ENCODE results near the gene ZNF740. TPM values are rescaled to one million over a fixed set of nuclear protein-coding genes. Genes with fewer than 3 reads are reported as not detected.

ZNF740 gene
- total and polyA plus RNA-seq, 2 donors from 2014 or later: 11.1 to 58.3 TPM

DNA sequence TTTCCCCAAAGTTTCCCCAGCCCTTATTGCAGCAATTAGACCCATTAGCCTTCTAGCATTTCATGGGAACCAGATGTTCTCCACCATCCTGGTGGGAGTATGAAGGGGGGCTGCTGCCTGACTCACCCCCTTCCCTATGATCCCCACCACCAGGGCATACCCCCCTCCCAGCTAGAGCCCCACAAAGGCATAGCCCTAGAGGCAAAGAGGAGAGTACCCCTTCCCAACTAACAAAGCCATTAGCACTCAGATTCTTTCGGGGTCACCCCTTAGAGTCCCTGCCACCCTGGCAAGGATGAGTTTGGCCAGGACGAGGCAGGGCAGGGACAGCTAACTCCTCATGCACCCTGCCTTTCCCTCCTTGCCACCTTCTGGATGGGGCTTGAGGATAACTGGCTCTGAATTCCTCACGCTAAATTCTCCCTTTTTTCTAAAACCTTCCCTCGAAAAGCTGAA, 42.3 kb downstream of the ZNF740 start:
- Histone ChIP-seq H3K4me3 (ENCODE audit: low read length in 3 of 3) (no peak overlapping the region), H3K36me3 (ENCODE audit: control insufficient read depth in 2 of 3, insufficient read depth in 3 of 3, low read length in 3 of 3) (no peaks in the 10 kb centered on the region), H3K9ac (ENCODE audit: low read length in 3 of 3) (no peak overlapping the region), H3K27ac (ENCODE audit: low read depth in 2 of 2, low read length in 2 of 2) (peak overlapping the region; percentile 23 to 66), H3K27me3 (ENCODE audit: control insufficient read depth, insufficient read depth, low read length) (peaks cover 4% of the 10 kb centered on the region), H3K4me1 (ENCODE audit: control insufficient read depth in 2 of 3, insufficient read depth in 2 of 3, low read depth in 1 of 3, low read length in 3 of 3) (peaks cover 5 to 24% (median 8%) of the 10 kb centered on the region in 3 donors), H3K9me3 (ENCODE audit: control insufficient read depth in 2 of 3, insufficient read depth in 1 of 3, low read length in 3 of 3) (no peaks in the 10 kb centered on the region)
- DNase-seq (peak in 2 of 5 donors; percentile 47 to 49), FAIRE-seq (no peak)
- intact Hi-C loops (cut with DNase I): no loop called here
- TF ChIP-seq, protein P1, sequence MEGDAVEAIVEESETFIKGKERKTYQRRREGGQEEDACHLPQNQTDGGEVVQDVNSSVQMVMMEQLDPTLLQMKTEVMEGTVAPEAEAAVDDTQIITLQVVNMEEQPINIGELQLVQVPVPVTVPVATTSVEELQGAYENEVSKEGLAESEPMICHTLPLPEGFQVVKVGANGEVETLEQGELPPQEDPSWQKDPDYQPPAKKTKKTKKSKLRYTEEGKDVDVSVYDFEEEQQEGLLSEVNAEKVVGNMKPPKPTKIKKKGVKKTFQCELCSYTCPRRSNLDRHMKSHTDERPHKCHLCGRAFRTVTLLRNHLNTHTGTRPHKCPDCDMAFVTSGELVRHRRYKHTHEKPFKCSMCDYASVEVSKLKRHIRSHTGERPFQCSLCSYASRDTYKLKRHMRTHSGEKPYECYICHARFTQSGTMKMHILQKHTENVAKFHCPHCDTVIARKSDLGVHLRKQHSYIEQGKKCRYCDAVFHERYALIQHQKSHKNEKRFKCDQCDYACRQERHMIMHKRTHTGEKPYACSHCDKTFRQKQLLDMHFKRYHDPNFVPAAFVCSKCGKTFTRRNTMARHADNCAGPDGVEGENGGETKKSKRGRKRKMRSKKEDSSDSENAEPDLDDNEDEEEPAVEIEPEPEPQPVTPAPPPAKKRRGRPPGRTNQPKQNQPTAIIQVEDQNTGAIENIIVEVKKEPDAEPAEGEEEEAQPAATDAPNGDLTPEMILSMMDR (IDR thresholded peaks at IDR 0.05; ENCODE audit: borderline replicate concordance, extremely low read depth, insufficient read depth): no peak

DNA sequence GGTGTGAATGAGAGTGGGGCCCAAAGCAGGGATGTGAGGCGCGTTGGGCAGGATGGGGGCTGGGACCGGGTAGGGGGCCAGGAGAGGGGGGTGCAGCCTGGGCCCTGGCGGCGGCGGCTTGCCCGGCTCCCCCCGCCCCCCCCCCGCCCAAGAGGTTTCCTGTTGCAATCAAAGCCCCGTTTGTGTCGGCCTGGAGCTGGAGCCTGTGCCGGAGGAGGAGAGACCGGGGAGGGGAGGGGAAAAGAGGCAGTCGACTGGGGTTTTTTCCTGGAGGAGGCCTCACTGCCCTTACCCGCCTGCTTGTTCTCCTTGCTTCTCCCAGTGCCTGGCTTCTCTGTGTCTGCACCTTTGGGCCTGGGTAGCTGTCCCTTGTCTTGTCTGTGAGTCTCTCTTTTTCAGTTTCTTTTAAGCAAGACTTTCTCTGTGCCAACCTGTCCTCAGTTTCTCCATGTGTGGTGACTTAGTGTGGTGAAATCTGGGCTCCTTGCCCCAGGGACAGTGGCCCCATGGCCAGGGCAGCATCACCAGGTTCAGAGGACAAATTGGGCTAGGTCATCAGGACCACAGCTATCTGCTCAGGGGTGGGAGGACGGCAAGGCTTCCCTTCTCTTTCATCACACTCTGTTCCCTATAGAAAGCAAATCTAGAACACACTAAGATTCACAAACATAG, 43.0 kb downstream of the ZNF740 start:
- Histone ChIP-seq H3K36me3 (ENCODE audit: control insufficient read depth in 2 of 3, insufficient read depth in 3 of 3, low read length in 3 of 3) (no peaks in the 10 kb centered on the region), H3K27me3 (ENCODE audit: control insufficient read depth, insufficient read depth, low read length) (peaks cover 2% of the 10 kb centered on the region), H3K9me3 (ENCODE audit: control insufficient read depth in 2 of 3, insufficient read depth in 1 of 3, low read length in 3 of 3) (no peaks in the 10 kb centered on the region), H3K4me3 (ENCODE audit: low read length in 3 of 3) (no peak overlapping the region), H3K9ac (ENCODE audit: low read length in 3 of 3) (peak overlapping the region in 2 of 3 donors; percentile 13 to 20), H3K27ac (ENCODE audit: low read depth in 2 of 2, low read length in 2 of 2) (peak overlapping the region in 1 of 2 donors; percentile 66), H3K4me1 (ENCODE audit: control insufficient read depth in 2 of 3, insufficient read depth in 2 of 3, low read depth in 1 of 3, low read length in 3 of 3) (peaks cover 5 to 22% (median 8%) of the 10 kb centered on the region in 3 donors)
- FAIRE-seq: no peak
- peak; percentile 56 to 85 (median 74) for DNase-seq
- TF ChIP-seq, protein P1 (IDR thresholded peaks at IDR 0.05; ENCODE audit: borderline replicate concordance, extremely low read depth, insufficient read depth): no peak
- intact Hi-C loops (cut with DNase I): no loop called here

DNA sequence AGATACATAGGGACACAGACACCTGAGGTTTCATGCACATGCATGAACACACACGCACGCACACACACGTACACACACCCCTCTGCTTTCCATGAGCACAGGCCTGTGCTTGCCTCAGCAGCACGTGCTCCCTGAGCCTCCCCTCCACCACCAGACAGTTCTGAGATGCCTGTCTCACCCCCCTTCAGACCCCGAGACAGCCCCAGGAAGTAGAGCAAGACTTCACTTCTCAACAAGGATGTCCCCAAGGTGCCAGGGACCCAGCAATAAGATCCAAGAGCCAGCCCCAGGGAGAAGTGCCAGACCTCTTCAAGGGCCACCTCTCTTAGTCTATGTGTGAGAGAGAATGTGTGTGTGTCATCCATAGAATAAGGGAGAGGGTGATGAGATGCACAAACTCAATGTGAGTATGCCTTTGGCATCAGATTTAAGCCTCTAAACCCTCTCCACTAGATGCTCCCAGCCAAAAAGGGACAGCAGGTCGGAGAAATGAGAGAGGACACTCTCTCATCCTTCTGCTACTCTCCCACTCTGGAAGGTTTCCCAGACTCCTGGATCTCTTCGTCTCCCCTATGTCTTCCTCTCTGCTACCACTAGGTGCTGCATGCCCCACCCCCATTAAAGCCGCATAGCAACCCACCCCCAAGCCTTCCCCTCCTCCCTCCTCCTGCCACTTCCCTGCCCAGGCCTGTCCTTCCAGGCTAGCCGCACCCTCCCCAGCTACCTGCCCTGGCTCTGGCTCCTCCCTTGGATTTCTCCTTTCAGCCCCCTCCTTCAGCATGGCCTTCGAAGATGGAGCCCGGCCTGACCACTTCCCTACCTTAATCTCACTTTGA, 43.8 kb downstream of the ZNF740 start:
- Histone ChIP-seq H3K36me3 (ENCODE audit: control insufficient read depth in 2 of 3, insufficient read depth in 3 of 3, low read length in 3 of 3) (no peaks in the 10 kb centered on the region), H3K9me3 (ENCODE audit: control insufficient read depth in 2 of 3, insufficient read depth in 1 of 3, low read length in 3 of 3) (no peaks in the 10 kb centered on the region), H3K4me1 (ENCODE audit: control insufficient read depth in 2 of 3, insufficient read depth in 2 of 3, low read depth in 1 of 3, low read length in 3 of 3) (peaks cover 5 to 22% (median 8%) of the 10 kb centered on the region in 3 donors), H3K27me3 (ENCODE audit: control insufficient read depth, insufficient read depth, low read length) (peaks cover 2% of the 10 kb centered on the region), H3K9ac (ENCODE audit: low read length in 3 of 3) (peak overlapping the region in 1 of 3 donors; percentile 13), H3K4me3 (ENCODE audit: low read length in 3 of 3) (no peak overlapping the region), H3K27ac (ENCODE audit: low read depth in 2 of 2, low read length in 2 of 2) (peak overlapping the region in 1 of 2 donors; percentile 23)
- intact Hi-C loops (cut with DNase I): no loop called here
- FAIRE-seq: no peak
- TF ChIP-seq, protein P1 (IDR thresholded peaks at IDR 0.05; ENCODE audit: borderline replicate concordance, extremely low read depth, insufficient read depth): no peak
- DNase-seq: peak in 3 of 5 donors; percentile 36 to 68 (median 61)
